ENCODE results near the gene ARRDC2. TPM values are rescaled to one million over a fixed set of nuclear protein-coding genes. Genes with fewer than 3 reads are reported as not detected.

Gene ARRDC2
- total RNA-seq, result 4.2 and 4.7 TPM in 2 replicates

DNA sequence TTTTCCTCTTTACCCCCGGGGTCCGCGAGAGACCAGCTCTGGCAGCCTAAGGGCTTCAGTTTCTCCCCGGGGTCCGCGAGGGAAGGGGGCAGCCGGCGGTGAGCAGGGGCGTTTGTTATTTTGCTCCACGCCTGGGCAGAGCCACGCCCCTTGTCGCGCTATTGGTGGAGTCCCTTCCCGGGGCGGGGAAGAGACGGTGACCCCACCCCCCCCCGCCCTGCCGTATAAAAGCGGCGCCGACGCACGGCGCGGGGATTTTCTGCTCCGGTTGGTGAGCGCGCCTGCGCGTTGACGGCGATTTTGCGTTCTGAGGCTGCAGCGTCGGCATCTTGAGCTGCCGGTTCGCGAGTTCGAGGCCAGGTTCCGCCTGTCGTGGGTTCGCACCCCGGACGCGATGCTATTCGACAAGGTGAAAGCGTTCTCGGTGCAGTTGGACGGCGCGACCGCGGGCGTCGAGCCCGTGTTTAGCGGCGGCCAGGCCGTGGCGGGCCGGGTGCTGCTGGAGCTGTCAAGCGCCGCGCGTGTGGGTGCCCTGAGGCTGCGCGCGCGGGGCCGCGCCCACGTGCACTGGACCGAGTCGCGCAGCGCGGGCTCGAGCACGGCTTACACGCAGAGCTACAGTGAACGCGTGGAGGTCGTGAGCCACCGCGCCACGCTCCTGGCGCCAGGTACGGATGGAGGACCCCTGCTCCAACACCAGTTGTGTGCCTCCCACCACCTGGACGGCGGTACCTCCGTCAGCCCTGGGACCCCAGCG, at the start of gene ARRDC2:
Gene ARRDC2, plus strand, starts transcription at position 254 of the 757 bp plus-strand sequence. Its CDS starts 141 bp downstream, at position 395.

DNA sequence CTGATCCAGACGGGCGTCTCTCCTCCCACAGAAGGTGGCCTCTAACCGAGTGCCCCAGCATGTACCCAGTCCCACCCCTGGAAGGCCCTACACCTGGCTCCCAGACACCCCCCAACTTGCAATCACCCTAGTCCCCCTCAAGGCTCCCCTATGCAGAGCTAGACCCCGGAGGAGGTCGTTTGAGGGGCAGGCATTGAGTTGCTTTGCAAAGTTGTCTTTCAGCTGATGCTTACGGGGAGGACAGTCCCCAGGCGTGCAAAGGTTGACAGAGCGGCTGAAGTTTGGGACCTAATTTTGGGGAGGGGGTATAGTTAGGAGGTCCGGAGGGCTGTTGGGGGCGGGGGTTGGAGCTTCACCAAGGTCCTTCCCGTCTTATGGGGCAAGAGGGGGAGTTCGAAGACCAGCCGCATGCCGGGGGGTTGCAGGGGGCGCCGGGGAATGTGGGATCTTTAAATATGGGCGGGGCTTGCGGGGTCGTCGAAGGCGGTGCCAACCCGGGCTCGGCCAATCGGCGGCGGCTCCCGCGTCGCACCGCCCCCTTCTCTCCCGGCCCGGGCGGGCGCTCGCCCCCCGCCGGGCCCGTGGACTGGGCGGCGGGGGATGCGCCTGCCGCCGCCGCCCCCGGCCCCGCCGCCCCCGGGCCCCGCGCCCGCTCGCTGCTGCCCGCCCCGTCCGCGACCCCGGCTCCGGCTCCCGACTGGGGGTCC, 41.3 kb upstream of the ARRDC2 start, which contains the start of gene KCNN1:
Gene KCNN1, plus strand, starts transcription at position 558 of the 707 bp plus-strand sequence. CDS start 6,782 bp downstream, outside the sequence.

Other genes with a start within 250 kb of the ARRDC2 start
- 0.15 TPM in 1 of 2 replicates, not detected in the other for gene B3GNT3, start 213.0 kb upstream of the ARRDC2 start, total RNA-seq
- gene INSL3, start 186.7 kb upstream of the ARRDC2 start, total RNA-seq, result not detected in 2 replicates
- gene JAK3, start 160.2 kb upstream of the ARRDC2 start, total RNA-seq, result 3.5 and 3.9 TPM in 2 replicates
- 2,017 and 2,263 TPM in 2 replicates for gene RPL18A, start 148.3 kb upstream of the ARRDC2 start, total RNA-seq
- gene SLC5A5, start 136.2 kb upstream of the ARRDC2 start, total RNA-seq, result not detected in 2 replicates
- 98.2 and 102 TPM in 2 replicates for gene CCDC124, start 75.2 kb upstream of the ARRDC2 start, total RNA-seq
- gene KCNN1, start 41.1 kb upstream of the ARRDC2 start, total RNA-seq, result 0.15 and 0.34 TPM in 2 replicates
- not detected in 2 replicates for gene IL12RB1, start 78.8 kb downstream of the ARRDC2 start, total RNA-seq
- gene MAST3, start 89.6 kb downstream of the ARRDC2 start, total RNA-seq, result 2.7 and 3.4 TPM in 2 replicates
- gene PIK3R2, start 145.0 kb downstream of the ARRDC2 start, total RNA-seq, result 18.4 and 23.9 TPM in 2 replicates
- gene IFI30, start 165.6 kb downstream of the ARRDC2 start, total RNA-seq, result under 0.01 and 0.15 TPM in 2 replicates
- gene MPV17L2, start 185.0 kb downstream of the ARRDC2 start, total RNA-seq, result 24.0 and 29.0 TPM in 2 replicates
- gene RAB3A, start 195.9 kb downstream of the ARRDC2 start, total RNA-seq, result 0.67 and 1.0 TPM in 2 replicates
- gene PDE4C, start 218.3 kb downstream of the ARRDC2 start, total RNA-seq, result not detected in 2 replicates